Pancreas (tissue), 10 donors: ENCODE data around the gene PFKP. TPM values are rescaled to one million over a fixed set of nuclear protein-coding genes. Genes with fewer than 3 reads are reported as not detected.
A peak's percentile ranks its signal among the peaks of the same experiment; 100 is the strongest.

Experiments used
- ATAC-seq, 4 donors: fragments of 200-7000 bp; cut with Tn5 transposase; one replicate each; pipeline versions ENCODE4 v1.8.0 to v1.9.1; 2020; ENCODE audit warnings: mild to moderate bottlenecking in 4 of 4, moderate library complexity in 4 of 4
- DNase-seq, 6 donors: peaks; one replicate each; pipeline ENCODE4 v3.0.0-alpha.2; 2020
- FAIRE-seq: peaks from 2 replicates; lab custom pipeline; 2012; peaks lifted over from hg19 to GRCh38; lab: Jason Lieb, UNC
- H3K27ac ChIP-seq, 4 donors: fragments of 200-600 bp; sonication (generic); 1 replicate in 3 of 4; 2 replicates in 1 of 4; pipeline versions ENCODE4 v1.5.0 to v1.8.0; 2020
- H3K27me3 ChIP-seq, 4 donors: fragments of 200-600 bp; one replicate each; pipeline ENCODE4 v1.8.0; 2021
- H3K36me3 ChIP-seq, 3 donors: fragments of 200-600 bp; sonication (generic) in 1 of 3; one replicate each; pipeline versions ENCODE4 v1.5.0 to v1.8.0; 2020 to 2021
- H3K4me1 ChIP-seq, 3 donors: fragments of 200-600 bp; one replicate each; pipeline ENCODE4 v1.8.0; 2021
- H3K4me3 ChIP-seq, 4 donors: fragments of 200-600 bp; sonication (generic) in 2 of 4; one replicate each; pipeline versions ENCODE4 v1.5.0 to v1.8.0; 2020 to 2021
- H3K9me3 ChIP-seq, 4 donors: fragments of 200-600 bp; one replicate each; pipeline ENCODE4 v1.8.0; 2021
- WGBS, 2 donors: extraction: QIAGEN DNeasy Blood & Tissue Kit; methylation state at CpG; one replicate each; pipeline ENCODE4 v1.1.7; 2013; 5-methylcytosine and 5-hydroxymethylcytosine counted together
- intact Hi-C, 3 donors: fragments of 100-400 bp; cut with DNase I; formaldehyde crosslinking; loops; one replicate each; pipeline versions ENCODE4 v1.11.1 to v1.14.2; 2022
- polyA plus RNA-seq, 2 donors: library from polyadenylated mRNA; stranded (reverse); fragments of 200-250 nt; gene quantifications; one replicate each; pipeline ENCODE4 v1.2.3, GENCODE V29; 2013
- total RNA-seq, 6 donors: library from RNA; stranded (reverse); fragmentation: NEBNext Ultra II Directional in 4 of 6; extraction: Animal tissue kit (Norgen Biotek cat#: 25700) in 4 of 6; gene quantifications; one replicate each; pipeline versions ENCODE4 v1.2.1 to v1.2.4, GENCODE V29; 2021 to 2023
- TF ChIP-seq, protein P1 (sequence below), 4 donors: fragments of 200-600 bp; sonication (generic) in 3 of 4; IDR thresholded peaks; one replicate each; pipeline versions ENCODE4 v1.5.0 to v1.8.0; 2021; ENCODE audit warnings: antibody characterized with exemption in 4 of 4
- donor health status: healthy with polysubstance abuse.
- donor health status: DM: no; HTN: no; CAD: no; lungs with moderate emphysema.
- donor health status: DM: no; HTN: no; CAD: no.
- donor health status: control.
- donor health status: control.
- donor health status: Bipolar disorder and iron deficiency.
- donor health status: DM: yes; HTN: yes; CAD: no.
- donor health status: DM: no; HTN: no; CAD: no.
- donor health status: DM: no; HTN: no; CAD: no.
- donor health status: DM: yes; HTN: yes; CAD: no.

Gene PFKP
- total and polyA plus RNA-seq, 8 donors, result 6.8 to 32.5 (median 14.1) TPM

DNA sequence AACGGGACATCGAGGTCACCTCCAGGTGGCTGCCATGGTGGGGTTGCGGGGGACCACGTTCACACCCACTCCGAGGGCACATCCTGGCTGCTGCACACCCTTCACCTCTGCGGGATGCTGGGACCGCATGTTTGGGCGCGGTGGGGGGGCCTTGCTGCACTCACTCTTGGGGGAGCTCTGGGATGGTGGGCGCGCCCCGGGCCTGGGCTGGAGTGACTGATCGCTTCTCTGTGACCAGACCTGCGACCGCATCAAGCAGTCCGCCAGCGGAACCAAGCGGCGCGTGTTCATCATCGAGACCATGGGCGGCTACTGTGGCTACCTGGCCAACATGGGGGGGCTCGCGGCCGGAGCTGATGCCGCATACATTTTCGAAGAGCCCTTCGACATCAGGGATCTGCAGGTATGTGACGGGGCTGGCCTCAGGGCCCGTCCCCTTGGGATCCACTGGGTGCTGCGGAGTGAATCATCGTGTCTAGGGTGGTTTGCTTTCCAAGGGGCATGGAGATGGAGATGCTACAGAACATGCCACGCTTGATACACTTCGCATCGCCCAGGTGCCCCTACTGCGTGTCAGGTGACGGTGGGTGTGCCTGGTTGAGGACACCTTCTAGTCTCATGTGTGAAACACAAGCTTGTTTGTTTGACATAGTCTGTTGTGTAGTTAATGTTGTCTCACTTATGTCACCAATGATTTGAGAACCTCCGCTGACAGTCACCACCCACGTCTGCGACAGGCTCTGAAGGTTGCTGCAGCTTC is 62.4 kb downstream of the PFKP start:
- H3K27ac ChIP-seq, result no peak overlapping the region
- H3K4me1 ChIP-seq, result peaks cover 0 to 2% (median 0%) of the 10 kb centered on the region in 3 donors
- 89 to 94% methylated on average over 39 to 40 of the region's 40 CpGs for WGBS, 2 donors
- intact Hi-C loops, result no loop called here
- no peak for FAIRE-seq
- no peaks in the 10 kb centered on the region for H3K9me3 ChIP-seq
- TF ChIP-seq, protein P1, sequence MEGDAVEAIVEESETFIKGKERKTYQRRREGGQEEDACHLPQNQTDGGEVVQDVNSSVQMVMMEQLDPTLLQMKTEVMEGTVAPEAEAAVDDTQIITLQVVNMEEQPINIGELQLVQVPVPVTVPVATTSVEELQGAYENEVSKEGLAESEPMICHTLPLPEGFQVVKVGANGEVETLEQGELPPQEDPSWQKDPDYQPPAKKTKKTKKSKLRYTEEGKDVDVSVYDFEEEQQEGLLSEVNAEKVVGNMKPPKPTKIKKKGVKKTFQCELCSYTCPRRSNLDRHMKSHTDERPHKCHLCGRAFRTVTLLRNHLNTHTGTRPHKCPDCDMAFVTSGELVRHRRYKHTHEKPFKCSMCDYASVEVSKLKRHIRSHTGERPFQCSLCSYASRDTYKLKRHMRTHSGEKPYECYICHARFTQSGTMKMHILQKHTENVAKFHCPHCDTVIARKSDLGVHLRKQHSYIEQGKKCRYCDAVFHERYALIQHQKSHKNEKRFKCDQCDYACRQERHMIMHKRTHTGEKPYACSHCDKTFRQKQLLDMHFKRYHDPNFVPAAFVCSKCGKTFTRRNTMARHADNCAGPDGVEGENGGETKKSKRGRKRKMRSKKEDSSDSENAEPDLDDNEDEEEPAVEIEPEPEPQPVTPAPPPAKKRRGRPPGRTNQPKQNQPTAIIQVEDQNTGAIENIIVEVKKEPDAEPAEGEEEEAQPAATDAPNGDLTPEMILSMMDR (IDR thresholded peaks at IDR 0.05), result no peak
- no peak for ATAC-seq
- H3K4me3 ChIP-seq, result no peak overlapping the region
- no peaks in the 10 kb centered on the region for H3K27me3 ChIP-seq
- peak in 1 of 6 donors; percentile 65 for DNase-seq
- H3K36me3 ChIP-seq, result peaks cover 0 to 4% (median 2%) of the 10 kb centered on the region in 3 donors

DNA sequence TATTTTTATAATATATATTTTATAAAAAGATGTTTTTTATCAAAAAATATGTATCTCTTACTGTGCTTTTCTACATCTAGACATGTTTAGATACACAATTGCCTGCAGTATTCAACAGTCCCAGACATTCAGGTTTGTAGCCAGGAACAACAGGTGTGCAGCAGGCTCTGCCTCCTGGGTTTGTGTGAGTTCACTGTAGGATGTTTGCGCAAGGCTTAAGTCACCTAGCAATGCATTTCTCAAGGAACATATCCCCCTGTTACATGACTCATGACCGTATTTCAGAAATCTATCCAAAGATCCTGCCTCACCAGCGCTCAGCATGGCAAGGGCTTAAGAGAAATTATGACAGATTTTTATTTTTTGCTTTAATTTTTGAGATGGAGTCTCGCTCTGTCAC is 63.8 kb downstream of the PFKP start:
- H3K27ac ChIP-seq, result no peak overlapping the region
- no peaks in the 10 kb centered on the region for H3K27me3 ChIP-seq
- H3K36me3 ChIP-seq, result peaks cover 0 to 5% (median 4%) of the 10 kb centered on the region in 3 donors
- intact Hi-C loops, result no loop called here
- H3K4me1 ChIP-seq, result peaks cover 0 to 2% (median 0%) of the 10 kb centered on the region in 3 donors
- H3K9me3 ChIP-seq, result no peaks in the 10 kb centered on the region
- WGBS, 2 donors, result 89 to 94% methylated on average over 4 of the region's 4 CpGs
- DNase-seq (peak in 1 of 6 donors; percentile 3), FAIRE-seq (no peak), ATAC-seq (no peak)
- H3K4me3 ChIP-seq, result no peak overlapping the region
- TF ChIP-seq, protein P1 (IDR thresholded peaks at IDR 0.05), result no peak

DNA sequence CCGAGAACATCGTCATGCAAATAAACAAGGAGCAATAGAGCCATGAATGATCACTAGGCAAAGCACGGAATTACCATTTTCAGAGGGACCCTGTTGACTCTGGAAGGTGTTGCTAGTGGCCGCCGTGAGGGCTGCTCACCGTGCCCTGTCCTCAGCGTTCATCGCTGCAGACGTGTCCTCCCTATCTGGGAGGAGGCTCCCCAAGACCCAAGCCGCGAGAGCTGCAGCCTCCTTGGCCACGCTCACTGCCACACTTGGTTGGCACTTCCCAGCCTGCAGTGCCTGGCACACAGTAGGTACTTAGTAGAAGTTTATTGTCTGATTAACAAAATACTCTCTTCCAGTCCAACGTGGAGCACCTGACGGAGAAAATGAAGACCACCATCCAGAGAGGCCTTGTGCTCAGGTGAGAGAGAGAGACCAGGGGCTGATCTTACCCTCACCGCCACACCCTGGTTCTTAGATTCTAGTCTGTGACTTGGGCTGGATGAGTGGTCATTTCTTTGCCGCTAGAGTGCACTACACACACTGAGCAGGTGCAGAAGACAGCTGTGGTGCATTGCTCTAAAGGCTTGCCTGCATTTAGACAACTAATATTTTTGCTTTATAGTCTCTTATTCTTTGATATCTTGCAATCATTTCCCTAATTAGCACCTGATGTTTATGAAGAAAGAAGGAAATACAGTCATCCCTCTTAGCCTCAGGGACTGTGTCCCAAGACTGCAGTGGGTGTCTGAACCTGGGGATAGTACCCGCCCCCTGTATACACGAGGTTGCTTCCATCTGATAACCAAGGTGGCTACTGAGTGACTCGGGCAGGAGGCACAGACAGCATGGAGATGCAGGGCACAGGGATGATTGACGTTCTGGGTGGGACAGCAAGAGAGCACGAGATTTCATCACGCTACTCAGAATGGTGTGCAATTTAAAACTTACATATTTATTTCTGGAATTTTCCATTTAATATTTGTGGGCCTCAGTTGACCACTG is 65.0 kb downstream of the PFKP start:
- ATAC-seq (no peak), FAIRE-seq (no peak), DNase-seq (no peak)
- Histone ChIP-seq H3K4me1 (no peaks in the 10 kb centered on the region), H3K27me3 (no peaks in the 10 kb centered on the region), H3K9me3 (no peaks in the 10 kb centered on the region), H3K36me3 (peaks cover 0 to 10% (median 9%) of the 10 kb centered on the region in 3 donors), H3K4me3 (no peak overlapping the region), H3K27ac (no peak overlapping the region)
- TF ChIP-seq, protein P1 (IDR thresholded peaks at IDR 0.05), result no peak
- WGBS, 2 donors, result 90% methylated on average over 22 of the region's 22 CpGs
- intact Hi-C loops, result no loop called here

DNA sequence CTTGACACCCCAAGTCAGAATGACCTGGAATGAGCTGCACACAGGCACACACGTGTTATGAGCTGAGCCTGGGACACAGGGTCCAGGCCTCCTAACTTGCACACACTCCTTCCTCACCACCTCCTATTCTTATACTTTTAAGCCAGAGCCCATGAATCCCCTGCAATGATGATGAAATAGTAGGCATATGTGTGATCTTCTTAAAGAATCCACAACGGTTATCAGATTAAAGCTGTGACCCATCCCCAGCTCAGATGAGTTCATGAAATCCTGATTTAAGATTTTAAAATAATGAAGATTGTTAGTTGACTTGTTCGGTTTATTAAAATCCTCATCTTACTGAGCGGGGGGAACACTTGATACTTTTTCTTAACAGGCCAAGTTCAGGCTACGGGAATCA is 66.6 kb downstream of the PFKP start:
- ATAC-seq (no peak), FAIRE-seq (no peak), DNase-seq (no peak)
- Histone ChIP-seq H3K9me3 (no peaks in the 10 kb centered on the region), H3K4me1 (no peaks in the 10 kb centered on the region), H3K36me3 (peaks cover 0 to 24% (median 20%) of the 10 kb centered on the region in 3 donors), H3K27ac (no peak overlapping the region), H3K4me3 (no peak overlapping the region), H3K27me3 (no peaks in the 10 kb centered on the region)
- TF ChIP-seq, protein P1 (IDR thresholded peaks at IDR 0.05), result no peak
- WGBS, 2 donors, result 76 to 78% methylated on average over 5 of the region's 5 CpGs
- intact Hi-C loops, result no loop called here
